Measurements from ENCODE around the gene GATD1. TPM values are rescaled to one million over a fixed set of nuclear protein-coding genes. Genes with fewer than 3 reads are reported as not detected.

GATD1 gene
- total RNA-seq, 4 donors from 2014 or later = 28.0 to 239 (median 38.4) TPM

DNA sequence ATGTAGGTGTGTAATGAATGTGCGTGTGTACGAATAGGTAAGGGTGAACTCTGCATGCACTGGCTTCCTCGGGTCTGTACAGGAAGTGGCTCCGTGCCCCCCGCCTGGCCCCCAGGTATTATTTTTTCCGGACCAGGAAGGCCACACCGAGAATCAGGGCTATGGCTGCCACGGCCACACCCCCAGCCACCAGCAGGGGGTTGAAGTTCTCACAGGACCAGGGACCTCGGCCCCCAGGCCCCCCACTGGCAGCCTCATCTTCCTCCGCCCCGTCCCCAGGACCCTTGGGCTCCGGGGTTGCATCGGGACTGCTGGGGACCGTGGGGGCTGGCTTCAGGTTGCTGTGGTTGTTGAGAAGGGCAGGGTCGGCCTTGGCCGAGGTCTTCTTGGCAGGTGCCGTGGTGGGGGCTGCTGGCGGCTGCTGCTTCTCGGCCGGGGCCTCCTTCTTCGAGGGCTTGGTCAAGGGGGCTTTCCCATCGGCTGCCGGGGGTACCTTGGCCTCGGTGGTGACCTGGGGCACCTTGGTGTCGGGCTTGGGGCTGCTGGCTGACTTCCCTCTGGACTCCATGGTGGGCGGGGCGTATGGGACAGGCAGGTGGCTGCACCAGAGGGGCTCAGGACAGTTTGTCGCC, 10.8 kb upstream of the GATD1 start:
- TF ChIP-seq POLR2A (IDR thresholded peaks at IDR 0.05) (no peak), POLR2AphosphoS5 (IDR thresholded peaks at IDR 0.05) (no peak), EP300 (IDR thresholded peaks at IDR 0.05; ENCODE audit: low read depth) (no peak)
- TF ChIP-seq, protein P1, sequence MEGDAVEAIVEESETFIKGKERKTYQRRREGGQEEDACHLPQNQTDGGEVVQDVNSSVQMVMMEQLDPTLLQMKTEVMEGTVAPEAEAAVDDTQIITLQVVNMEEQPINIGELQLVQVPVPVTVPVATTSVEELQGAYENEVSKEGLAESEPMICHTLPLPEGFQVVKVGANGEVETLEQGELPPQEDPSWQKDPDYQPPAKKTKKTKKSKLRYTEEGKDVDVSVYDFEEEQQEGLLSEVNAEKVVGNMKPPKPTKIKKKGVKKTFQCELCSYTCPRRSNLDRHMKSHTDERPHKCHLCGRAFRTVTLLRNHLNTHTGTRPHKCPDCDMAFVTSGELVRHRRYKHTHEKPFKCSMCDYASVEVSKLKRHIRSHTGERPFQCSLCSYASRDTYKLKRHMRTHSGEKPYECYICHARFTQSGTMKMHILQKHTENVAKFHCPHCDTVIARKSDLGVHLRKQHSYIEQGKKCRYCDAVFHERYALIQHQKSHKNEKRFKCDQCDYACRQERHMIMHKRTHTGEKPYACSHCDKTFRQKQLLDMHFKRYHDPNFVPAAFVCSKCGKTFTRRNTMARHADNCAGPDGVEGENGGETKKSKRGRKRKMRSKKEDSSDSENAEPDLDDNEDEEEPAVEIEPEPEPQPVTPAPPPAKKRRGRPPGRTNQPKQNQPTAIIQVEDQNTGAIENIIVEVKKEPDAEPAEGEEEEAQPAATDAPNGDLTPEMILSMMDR (IDR thresholded peaks at IDR 0.05) = no peak
- in situ Hi-C loops (cut with MboI; ENCODE audit: low pct_ligation_motif_present in 1 of 4, low pct_unique_long_range_greater_than_20kb in 1 of 4, low sequenced_read_pairs in 3 of 4) = no loop called here
- no peaks in the 10 kb centered on the region for H3K9me3 ChIP-seq
- no peak overlapping the region for H3K27ac ChIP-seq
- peaks cover 25% of the 10 kb centered on the region for H3K27me3 ChIP-seq
- peaks cover 0 to 13% (median 7%) of the 10 kb centered on the region in 4 donors for H3K4me1 ChIP-seq
- intact Hi-C loops (cut with DNase I; ENCODE audit: low total_unique reads) = no loop called here
- H3K4me3 ChIP-seq = no peak overlapping the region
- 41% methylated on average over 19 of the region's 28 CpGs; no CpG with 5 or more reads in 1 of the 2 donors for WGBS, 2 donors (ENCODE audit: low coverage in 1 of 2)
- no peaks in the 10 kb centered on the region for H3K36me3 ChIP-seq
- DNase-seq = no peak

DNA sequence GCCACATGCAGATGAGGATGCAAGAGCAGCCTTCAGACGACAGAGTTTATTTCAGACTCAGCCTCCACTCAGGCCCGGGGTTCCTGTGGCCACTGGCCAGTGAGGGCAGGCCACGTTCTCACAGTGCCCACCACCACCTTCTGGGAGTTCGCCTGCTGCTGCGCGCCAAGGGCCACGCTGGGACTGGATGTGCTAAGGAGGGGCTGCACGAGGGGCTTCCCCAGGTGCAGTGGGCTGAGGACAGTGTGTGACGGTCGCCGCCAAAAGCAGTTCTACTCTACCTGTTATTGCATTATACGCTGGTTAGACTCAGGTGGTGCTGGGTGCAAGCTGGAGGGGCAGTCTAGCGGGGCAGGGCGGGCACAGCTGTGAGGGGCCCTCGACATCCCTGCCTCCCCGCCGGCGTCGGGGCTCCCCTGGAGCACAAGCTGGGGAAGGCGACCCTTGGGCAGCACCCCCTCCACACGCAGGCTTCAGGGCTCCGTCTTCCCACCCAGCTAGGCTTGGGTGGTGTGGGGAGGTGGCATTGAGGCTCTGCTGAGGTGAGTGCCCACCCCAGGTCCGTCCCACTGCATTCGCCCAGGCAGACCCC, 9.9 kb upstream of the GATD1 start:
- intact Hi-C loops (cut with DNase I; ENCODE audit: low total_unique reads) = no loop called here
- H3K36me3 ChIP-seq = no peaks in the 10 kb centered on the region
- WGBS, 2 donors (ENCODE audit: low coverage in 1 of 2) = 86% methylated on average over 21 of the region's 24 CpGs; no CpG with 5 or more reads in 1 of the 2 donors
- in situ Hi-C loops (cut with MboI; ENCODE audit: low pct_ligation_motif_present in 1 of 4, low pct_unique_long_range_greater_than_20kb in 1 of 4, low sequenced_read_pairs in 3 of 4) = no loop called here
- H3K4me1 ChIP-seq = peaks cover 0 to 19% (median 11%) of the 10 kb centered on the region in 4 donors
- no peaks in the 10 kb centered on the region for H3K9me3 ChIP-seq
- TF ChIP-seq EP300 (IDR thresholded peaks at IDR 0.05; ENCODE audit: low read depth) (no peak), POLR2AphosphoS5 (IDR thresholded peaks at IDR 0.05) (no peak), POLR2A (IDR thresholded peaks at IDR 0.05) (no peak)
- TF ChIP-seq, protein P1 (IDR thresholded peaks at IDR 0.05) = no peak
- no peak overlapping the region for H3K4me3 ChIP-seq
- peaks cover 25% of the 10 kb centered on the region for H3K27me3 ChIP-seq
- DNase-seq = no peak
- H3K27ac ChIP-seq = no peak overlapping the region

DNA sequence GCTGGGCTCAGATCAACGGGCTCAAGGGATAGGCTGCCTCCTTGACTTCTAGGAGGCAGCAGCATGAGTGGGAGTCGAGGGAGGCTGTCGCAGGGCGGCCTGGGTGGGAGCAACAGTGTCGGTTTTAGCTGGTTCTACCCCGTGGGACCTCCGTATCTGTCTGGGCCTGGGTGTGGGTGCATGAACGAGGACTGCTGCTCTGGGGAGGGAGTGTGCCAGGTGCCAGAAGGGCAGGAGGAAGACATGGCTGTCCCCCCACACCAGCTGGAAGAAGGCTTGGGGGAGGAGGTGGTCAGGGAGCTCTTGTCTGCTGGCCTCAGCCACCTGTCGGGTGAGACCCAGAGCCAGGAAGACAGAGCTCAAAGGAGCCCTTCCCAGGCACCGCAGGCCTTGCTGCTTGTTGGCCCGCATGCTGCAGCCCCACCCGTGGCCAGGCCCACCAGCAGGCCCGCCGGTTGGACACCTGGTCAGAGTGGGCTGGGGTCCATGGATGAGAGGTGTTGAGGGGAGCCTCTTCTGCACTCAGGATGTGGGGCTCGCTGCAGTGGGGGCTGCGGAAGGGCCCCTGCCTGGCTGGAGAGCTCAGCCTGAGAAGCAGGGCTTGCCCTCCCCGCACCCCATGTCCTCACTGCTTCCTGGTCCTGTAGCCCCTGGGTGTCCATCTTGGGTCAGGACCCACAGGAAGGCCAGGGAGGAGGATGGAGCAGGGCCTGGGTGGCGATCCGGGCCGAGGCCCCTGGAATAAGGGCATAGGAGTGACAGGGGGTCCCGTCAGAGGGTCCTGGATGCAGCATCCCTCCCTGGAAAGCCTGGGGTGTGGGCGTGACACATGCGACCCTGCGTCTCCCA, 9.2 kb upstream of the GATD1 start:
- WGBS, 2 donors (ENCODE audit: low coverage in 1 of 2) = 81% methylated on average over 22 of the region's 24 CpGs; no CpG with 5 or more reads in 1 of the 2 donors
- intact Hi-C loops (cut with DNase I; ENCODE audit: low total_unique reads) = no loop called here
- no peak overlapping the region for H3K27ac ChIP-seq
- peaks cover 0 to 19% (median 11%) of the 10 kb centered on the region in 4 donors for H3K4me1 ChIP-seq
- DNase-seq = no peak
- H3K27me3 ChIP-seq = peaks cover 25% of the 10 kb centered on the region
- TF ChIP-seq POLR2A (IDR thresholded peaks at IDR 0.05) (no peak), EP300 (IDR thresholded peaks at IDR 0.05; ENCODE audit: low read depth) (no peak), POLR2AphosphoS5 (IDR thresholded peaks at IDR 0.05) (no peak)
- TF ChIP-seq, protein P1 (IDR thresholded peaks at IDR 0.05) = no peak
- no peaks in the 10 kb centered on the region for H3K36me3 ChIP-seq
- in situ Hi-C loops (cut with MboI; ENCODE audit: low pct_ligation_motif_present in 1 of 4, low pct_unique_long_range_greater_than_20kb in 1 of 4, low sequenced_read_pairs in 3 of 4) = no loop called here
- H3K9me3 ChIP-seq = no peaks in the 10 kb centered on the region
- H3K4me3 ChIP-seq = no peak overlapping the region

DNA sequence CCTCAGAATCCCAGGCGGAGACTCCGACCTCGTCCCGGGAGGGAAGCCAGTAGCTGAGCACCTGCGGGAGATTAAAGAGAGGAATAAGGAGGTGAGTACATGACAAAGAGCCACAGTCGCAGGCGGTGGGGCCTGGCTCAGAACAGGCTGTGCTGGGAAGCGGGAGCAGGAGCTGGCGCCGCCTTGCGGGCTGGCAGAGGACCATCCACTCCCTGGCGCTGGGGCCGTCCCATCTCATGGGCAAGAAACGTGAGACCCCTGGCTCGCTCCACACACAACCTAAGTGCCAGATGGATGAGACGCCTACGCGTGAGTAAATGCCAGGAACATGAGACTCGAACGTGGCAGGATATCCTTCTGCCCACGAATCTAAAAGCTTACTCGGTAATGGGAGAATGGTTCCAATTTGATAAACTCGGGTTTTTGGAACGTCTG, 6.3 kb upstream of the GATD1 start:
- intact Hi-C loops (cut with DNase I; ENCODE audit: low total_unique reads) = no loop called here
- no peak overlapping the region for H3K4me3 ChIP-seq

More for the DNA sequence above, 6.3 kb upstream of the GATD1 start:
- Histone ChIP-seq H3K36me3 (no peaks in the 10 kb centered on the region), H3K9me3 (no peaks in the 10 kb centered on the region), H3K27me3 (peaks cover 7% of the 10 kb centered on the region), H3K4me1 (peaks cover 3 to 12% (median 11%) of the 10 kb centered on the region in 4 donors), H3K27ac (peak overlapping the region; percentile 12 to 49 (median 17))
- peak; percentile 82 for DNase-seq
- in situ Hi-C loops (cut with MboI; ENCODE audit: low pct_ligation_motif_present in 1 of 4, low pct_unique_long_range_greater_than_20kb in 1 of 4, low sequenced_read_pairs in 3 of 4) = no loop called here
- TF ChIP-seq, protein P1 (IDR thresholded peaks at IDR 0.05) = peak; percentile 61 to 80 (median 68)
- peak in 2 of 3 donors; percentile 26 to 37 for TF ChIP-seq POLR2AphosphoS5 (IDR thresholded peaks at IDR 0.05)
- TF ChIP-seq EP300 (IDR thresholded peaks at IDR 0.05; ENCODE audit: low read depth) = no peak
- TF ChIP-seq POLR2A (IDR thresholded peaks at IDR 0.05) = no peak
- 36% methylated on average over 22 of the region's 24 CpGs; no CpG with 5 or more reads in 1 of the 2 donors for WGBS, 2 donors (ENCODE audit: low coverage in 1 of 2)
